Thoracic aorta (tissue), 2 donors: ENCODE results near the gene CD7. TPM values are rescaled to one million over a fixed set of nuclear protein-coding genes. Genes with fewer than 3 reads are reported as not detected.

Experiments used
- ATAC-seq: fragments of 150-250 bp; one replicate; pipeline ENCODE4 v1.8.0; 2017; ENCODE audit warnings: low read depth; ENCODE audit not compliant: insufficient number of reproducible peaks, low FRiP score
- DNase-seq: peaks from one replicate; pipeline ENCODE4 v3.0.0-alpha.2; 2020; ENCODE audit warnings: low spot score
- H3K27ac ChIP-seq, 2 donors: fragments of 200-600 bp; sonication (generic); 1 replicate in 1 of 2; 2 replicates in 1 of 2; pipeline ENCODE4 v1.5.1; 2016; ENCODE audit warnings: mild to moderate bottlenecking in 2 of 2, moderate library complexity in 2 of 2
- H3K27me3 ChIP-seq: fragments of 200-600 bp; sonication (generic); replicated peaks from 2 replicates; pipeline ENCODE4 v1.6.0; 2016; ENCODE audit warnings: mild to moderate bottlenecking; ENCODE audit not compliant: insufficient read depth
- H3K36me3 ChIP-seq: fragments of 200-600 bp; sonication (generic); one replicate; pipeline ENCODE4 v1.5.1; 2016
- H3K4me1 ChIP-seq, 2 donors: fragments of 200-600 bp; sonication (generic); 1 replicate in 1 of 2; 2 replicates in 1 of 2; pipeline versions ENCODE4 v1.5.1 to v1.6.0; 2016; ENCODE audit warnings: low read depth in 2 of 2, mild to moderate bottlenecking in 1 of 2; ENCODE audit not compliant: control insufficient read depth in 1 of 2
- H3K4me3 ChIP-seq: fragments of 200-600 bp; sonication (generic); 2 replicates; pipeline ENCODE4 v1.5.1; 2016; ENCODE audit warnings: mild to moderate bottlenecking
- H3K9me3 ChIP-seq: fragments of 200-600 bp; sonication (generic); 2 replicates; pipeline ENCODE4 v1.5.1; 2016
- CTCF ChIP-seq: fragments of 200-600 bp; sonication (generic); IDR thresholded peaks from one replicate; pipeline ENCODE4 v1.5.1; 2019; ENCODE audit warnings: antibody characterized with exemption
- total RNA-seq, 2 donors: library from RNA; depleted of rRNA; stranded (reverse); fragments of >200 nt; gene quantifications; one replicate each; pipeline versions ENCODE4 v1.1.0 to v1.2.3, GENCODE V29; 2016

The CD7 gene
- total RNA-seq, 2 donors from 2014 or later, result 3.0 to 3.5 TPM

DNA sequence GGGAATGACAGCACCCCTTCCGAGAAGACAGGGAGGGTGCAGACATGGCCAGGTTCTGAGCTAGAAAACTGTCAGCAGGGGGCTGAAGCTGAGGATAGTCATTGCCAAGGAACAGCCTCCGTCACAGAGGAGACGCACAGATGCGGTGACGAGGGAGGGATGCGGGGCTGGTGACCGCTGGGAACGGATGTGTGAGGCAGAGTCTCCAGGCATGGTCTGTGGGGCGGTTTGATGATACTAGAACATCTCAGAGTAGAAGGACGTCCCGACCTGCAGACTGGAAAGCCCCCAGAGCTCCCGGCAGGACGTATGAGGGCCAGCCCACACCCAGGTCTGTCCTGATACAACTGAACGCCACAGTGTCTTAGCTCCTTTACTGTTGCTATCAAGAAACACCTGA, 42.1 kb downstream of the CD7 start:
- no peak for ATAC-seq
- DNase-seq, result no peak
- no peak overlapping the region for H3K27ac ChIP-seq

DNA sequence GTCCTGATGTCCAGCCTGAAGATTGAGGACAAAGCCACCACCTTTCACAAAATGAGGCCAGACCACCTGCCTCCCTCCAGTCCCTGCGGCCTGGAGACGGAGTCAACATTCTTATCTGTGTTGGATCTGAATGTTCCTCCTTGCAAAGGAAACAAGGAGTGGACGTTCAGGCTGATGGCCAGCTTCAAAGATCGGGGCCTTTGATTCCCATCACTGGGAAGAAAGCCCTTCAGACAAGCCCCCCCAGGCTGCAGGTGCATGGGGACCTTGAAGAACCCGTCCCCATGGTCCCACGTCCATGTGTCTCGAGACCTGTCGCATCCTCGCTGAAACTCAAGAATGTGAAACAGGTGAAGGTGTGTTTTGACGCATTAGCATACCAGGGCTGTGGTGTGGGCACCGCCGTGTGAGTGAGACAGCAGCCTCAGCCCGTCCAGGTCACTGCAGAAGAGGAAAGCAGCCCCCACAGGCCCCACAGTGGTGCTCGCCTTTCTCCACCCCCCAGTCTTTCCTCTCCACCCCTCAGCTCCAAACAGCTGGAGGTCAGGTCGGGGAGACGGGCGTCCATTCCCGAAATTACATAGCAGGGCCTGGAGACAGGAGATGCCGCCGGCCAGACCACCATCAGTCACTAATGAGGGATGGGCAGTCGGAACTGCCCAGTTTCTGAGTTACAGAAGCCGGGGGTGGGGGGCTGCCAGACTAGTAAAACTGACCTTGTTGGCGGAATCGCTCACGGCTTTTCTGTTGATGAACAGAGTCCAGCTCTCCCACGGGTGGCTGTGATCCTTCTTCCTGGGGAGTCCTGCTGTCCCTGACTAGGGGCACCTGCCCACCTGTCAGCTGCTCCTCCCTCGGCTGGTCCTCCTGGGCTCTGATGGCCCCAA, 43.0 kb downstream of the CD7 start:
- Histone ChIP-seq H3K4me3 (peak overlapping the region; percentile 99), H3K36me3 (peaks cover 8% of the 10 kb centered on the region), H3K27ac (no peak overlapping the region), H3K4me1 (peaks cover 26 to 42% of the 10 kb centered on the region in 2 donors), H3K27me3 (no peaks in the 10 kb centered on the region), H3K9me3 (no peaks in the 10 kb centered on the region)
- ATAC-seq, result no peak
- no peak for DNase-seq
- TF ChIP-seq CTCF, result no peak

More for the DNA sequence above, 42.1 kb downstream of the CD7 start:
- H3K27me3 ChIP-seq, result no peaks in the 10 kb centered on the region
- no peaks in the 10 kb centered on the region for H3K9me3 ChIP-seq
- peaks cover 8% of the 10 kb centered on the region for H3K36me3 ChIP-seq
- TF ChIP-seq CTCF, result no peak
- peaks cover 19 to 33% of the 10 kb centered on the region in 2 donors for H3K4me1 ChIP-seq
- H3K4me3 ChIP-seq, result no peak overlapping the region

DNA sequence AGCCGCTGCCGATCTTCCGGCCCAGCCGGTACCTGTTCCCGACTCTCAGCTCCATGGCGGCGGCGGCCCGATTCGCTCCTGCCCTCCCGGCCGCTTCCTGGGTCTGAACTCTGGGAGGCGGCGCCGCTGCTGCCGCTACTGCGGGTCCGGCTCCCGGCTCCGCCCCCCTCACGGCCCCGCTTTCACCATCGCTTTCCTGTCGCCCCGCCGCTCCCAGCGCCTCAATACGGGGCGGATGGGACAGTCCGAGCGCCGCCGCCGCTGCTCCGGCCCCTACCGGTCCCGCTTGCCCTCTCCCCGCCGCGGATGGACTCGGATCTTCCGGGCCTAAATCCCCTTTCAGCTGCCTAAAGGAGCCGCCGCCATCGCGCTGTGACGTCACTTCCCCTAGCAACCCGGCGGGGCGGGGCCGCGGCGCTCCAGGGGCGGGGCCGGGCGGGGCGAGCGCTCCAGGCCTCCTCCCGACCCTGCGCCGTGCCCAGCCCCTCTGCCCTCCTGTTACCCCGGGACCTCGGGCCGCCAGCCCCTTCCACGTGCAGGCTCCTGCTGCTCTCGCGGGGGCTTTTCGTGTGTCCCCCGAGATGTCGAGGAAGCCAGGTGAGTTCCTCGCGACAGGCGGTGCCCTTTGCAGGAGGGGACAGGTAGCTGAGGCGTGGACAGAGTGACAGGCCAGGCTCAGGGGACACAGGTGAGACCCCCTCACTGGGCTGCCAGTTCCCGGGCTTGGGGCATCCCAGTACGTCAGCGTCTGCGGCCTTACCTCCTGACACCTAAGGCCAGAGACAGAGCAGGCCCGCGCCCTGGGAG, 43.9 kb downstream of the CD7 start, which contains the start of gene CSNK1D:
Gene CSNK1D, minus strand, starts transcription at position 374 of the 807 bp plus-strand sequence. Its CDS starts 319 bp downstream, at position 55.
- DNase-seq (peak; percentile 62), ATAC-seq (peak; percentile 69)
- H3K36me3 ChIP-seq, result peaks cover 8% of the 10 kb centered on the region
- H3K9me3 ChIP-seq, result no peaks in the 10 kb centered on the region
- H3K4me3 ChIP-seq, result peak within 1 kb of the TSS; percentile 99
- H3K27ac ChIP-seq, result peak within 1 kb of the TSS; percentile 95 to 96
- no peaks in the 10 kb centered on the region for H3K27me3 ChIP-seq
- TF ChIP-seq CTCF, result no peak
- peaks cover 29 to 51% of the 10 kb centered on the region in 2 donors for H3K4me1 ChIP-seq

DNA sequence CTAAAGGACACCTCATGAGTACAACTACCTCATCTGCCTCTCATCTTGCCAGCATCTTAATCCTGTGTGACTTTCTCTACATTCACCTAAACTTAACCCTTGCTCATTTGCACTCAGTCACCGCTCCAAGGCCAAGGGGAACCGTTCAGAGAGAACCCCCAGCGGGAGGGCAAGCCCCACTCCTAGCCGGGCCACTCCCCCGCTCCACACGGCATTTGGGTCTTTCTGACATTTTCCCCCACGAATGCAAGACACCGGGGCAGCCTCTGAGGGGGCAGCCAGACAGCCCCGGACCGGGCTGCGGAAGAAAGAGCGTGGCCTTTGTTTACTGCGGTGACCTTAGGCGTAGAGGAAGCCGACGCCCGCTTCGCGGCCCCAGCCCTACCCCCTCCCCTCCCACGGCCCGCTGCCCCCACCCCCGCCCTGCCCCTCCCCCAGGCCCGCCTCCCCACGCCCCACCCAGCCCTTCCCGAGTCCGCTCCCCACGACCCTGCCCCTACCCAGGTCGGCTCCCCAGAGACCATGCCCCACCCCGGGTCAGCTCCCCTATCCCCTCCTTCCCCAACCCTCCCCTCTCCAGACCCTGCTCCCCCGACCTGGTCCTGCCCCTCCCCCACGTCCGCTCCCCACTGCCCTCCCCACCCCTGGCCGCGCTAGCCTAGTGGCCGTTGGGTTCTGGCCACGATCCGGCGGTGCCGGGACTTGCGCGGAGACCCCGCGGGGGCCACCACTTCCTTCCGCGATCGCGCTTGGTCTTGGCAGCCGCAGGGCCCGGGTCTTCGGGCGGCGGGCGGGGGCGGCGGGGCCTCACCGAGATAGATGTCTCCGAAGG, 44.7 kb downstream of the CD7 start:
- no peak for ATAC-seq
- H3K4me1 ChIP-seq, result peaks cover 37 to 59% of the 10 kb centered on the region in 2 donors

More for the DNA sequence above, 44.7 kb downstream of the CD7 start:
- Histone ChIP-seq H3K36me3 (peaks cover 8% of the 10 kb centered on the region), H3K27me3 (no peaks in the 10 kb centered on the region), H3K9me3 (no peaks in the 10 kb centered on the region), H3K4me3 (peak overlapping the region; percentile 99), H3K27ac (peak overlapping the region; percentile 95 to 96)
- no peak for DNase-seq
- TF ChIP-seq CTCF, result no peak
